GM21576 (cell line): ENCODE results near the gene PRKG1.
"Not testable (repeated sequence)": the region's sequence is repeated elsewhere in the genome, so short reads cannot be mapped to it uniquely, and the experiment has no call there.

Source experiments
- ATAC-seq: cut with Tn5 transposase; IDR thresholded peaks from one replicate; pipeline ENCODE4 v1.9.1; 2021; ENCODE audit warnings: mild to moderate bottlenecking, moderate library complexity; ENCODE audit not compliant: unreplicated experiment

PRKG1 gene

DNA sequence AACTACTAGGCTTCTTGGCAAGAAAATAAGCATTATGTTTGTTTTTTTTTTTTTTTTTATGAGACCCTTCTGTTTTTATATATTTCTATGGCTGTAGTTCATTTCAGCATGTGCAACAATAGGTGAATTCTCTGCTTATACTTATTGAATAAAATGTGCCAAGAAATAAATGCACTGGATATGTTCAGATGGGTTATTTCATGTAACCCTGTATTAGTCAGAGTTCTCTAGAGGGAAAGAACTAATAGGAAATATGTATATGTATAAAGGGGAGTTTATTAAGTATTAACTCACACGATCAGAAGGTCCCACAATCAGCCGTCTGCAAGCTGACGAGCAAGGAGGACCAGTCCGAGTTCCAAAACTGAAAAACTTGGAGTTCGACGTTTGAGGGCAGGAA is 332.3 kb downstream of the PRKG1 start:
- ATAC-seq, result no peak

DNA sequence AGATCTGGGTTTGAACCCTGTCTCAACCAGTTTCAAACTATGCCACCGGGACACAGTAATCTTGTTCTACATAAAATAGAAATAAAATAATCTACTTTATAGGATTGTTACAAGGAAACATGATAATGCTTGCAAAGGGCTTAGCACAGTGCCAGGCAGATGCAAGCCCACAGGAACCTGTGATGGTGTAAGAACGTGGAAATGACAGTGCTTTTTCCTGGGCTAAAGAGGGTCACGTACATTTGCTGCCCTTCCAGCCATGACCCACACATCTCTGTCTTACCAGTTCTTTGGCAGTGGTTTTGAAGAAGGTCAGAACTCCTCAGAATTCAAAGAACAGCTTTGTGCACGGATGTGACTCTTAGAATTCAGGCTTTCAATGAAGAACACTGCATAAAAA is 342.2 kb downstream of the PRKG1 start:
- no peak for ATAC-seq

GRCh38 chr10:51419196-51420093 is 345.2 kb downstream of the PRKG1 start:
- no peak for ATAC-seq

- no peak for ATAC-seq
These were observed 347.6 kb downstream of the PRKG1 start for GRCh38 chr10:51421853-51422252.

- peak; percentile 79 for ATAC-seq
These were observed 348.2 kb downstream of the PRKG1 start for GRCh38 chr10:51422311-51423120.

GRCh38 chr10:51423121-51423452 is 348.8 kb downstream of the PRKG1 start:
- no peak for ATAC-seq

- no peak for ATAC-seq
These were observed 351.1 kb downstream of the PRKG1 start for GRCh38 chr10:51425431-51425830.

DNA sequence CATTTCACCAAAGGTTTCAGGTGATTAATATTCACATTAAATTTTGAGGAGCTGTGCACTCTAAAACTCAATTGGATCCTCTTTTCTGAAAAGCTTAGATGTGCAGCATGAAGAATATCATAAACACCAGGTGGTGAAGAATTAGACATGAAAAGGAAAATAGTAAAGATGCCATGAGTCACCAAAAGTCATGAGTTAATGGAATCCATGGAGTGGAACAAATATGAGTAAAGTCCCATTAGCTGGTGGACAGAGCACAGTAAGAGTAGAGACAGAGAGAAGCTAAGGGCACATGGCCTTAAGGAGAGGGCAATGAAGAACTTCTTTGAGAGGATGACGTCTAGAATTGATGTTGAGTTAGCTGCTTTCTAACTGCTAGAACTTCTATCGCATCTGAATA is 353.5 kb downstream of the PRKG1 start:
- ATAC-seq, result no peak

DNA sequence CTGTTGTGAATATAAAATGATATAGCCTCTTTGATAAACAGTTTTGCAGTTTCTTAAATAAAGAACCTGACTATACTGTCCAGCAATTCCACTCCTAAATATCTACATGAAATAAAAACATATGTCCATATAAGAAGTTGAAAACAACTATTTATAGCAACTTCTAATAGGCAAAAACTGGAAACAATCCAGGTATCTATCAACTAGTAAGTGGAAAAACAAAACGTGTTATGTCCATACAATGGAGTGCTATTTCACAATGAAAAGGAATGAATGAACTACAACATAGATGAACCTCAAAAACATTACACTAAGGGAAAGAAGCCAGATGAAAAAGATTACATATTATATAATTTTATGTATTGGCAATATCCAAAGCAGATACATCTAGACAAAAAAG is 356.2 kb downstream of the PRKG1 start:
- no peak for ATAC-seq

GRCh38 chr10:51433949-51434475 is 359.7 kb downstream of the PRKG1 start:
- no peak for ATAC-seq

- no peak for ATAC-seq
These were observed 362.5 kb downstream of the PRKG1 start for GRCh38 chr10:51436805-51437204.

DNA sequence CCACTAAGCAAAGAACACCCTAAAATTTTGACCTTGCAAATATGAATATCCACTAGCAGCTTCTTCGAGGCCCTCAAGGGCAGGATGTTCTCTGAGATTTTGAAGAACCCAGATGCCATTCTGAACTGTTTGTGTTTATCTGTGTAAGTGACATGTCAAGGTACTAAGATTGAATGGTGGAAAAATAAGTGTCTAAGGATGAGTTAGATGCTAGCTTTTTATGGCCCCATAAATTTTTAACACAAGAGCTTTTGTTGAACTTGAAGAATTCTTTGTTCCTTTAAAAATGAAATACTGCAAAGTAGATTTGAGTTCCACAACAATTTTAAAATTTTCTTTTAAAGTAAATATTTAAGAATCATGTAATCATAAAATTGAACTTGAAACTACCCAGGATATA is 365.4 kb downstream of the PRKG1 start:
- ATAC-seq, result no peak

GRCh38 chr10:51445588-51445987 is 371.3 kb downstream of the PRKG1 start:
- ATAC-seq, result no peak

DNA sequence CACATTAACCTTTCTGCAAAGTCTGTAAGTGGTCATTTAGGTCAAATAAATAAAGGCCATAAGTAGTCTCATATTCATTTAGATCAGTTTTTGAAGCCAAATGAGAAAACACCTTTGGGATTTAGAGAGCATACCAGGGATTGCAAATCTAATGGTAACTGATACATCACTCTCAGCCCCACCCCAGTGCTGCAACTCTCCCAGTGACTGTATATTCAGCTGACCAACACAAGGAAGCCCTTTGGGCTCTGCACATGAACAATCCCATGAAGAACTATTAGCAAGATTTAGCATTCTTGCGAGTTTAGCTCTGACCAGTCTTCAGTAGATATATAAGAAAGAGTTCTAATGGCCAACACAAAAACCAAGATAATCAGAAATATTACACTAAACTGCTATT is 372.8 kb downstream of the PRKG1 start:
- no peak for ATAC-seq

DNA sequence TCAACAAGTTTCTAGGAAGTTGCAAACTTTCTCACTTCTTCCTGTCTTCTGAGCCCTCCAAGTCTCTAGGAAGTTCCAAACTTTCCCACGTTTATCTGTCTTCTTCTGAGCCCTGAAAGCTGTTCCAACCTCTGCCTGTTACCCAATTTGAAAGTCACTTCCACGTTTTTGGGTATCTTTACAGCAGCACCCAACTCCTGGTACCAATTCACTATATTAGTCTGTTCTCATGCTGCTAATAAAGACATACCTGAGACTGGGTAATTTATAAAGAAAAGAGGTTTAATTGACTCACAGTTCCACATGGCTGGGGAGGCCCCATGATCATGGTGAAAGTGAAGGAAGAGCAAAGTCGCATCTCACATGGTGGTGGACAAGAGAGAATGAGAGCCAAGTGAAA is 381.5 kb downstream of the PRKG1 start:
- ATAC-seq, result not testable (repeated sequence)

GRCh38 chr10:51459476-51459875 is 385.2 kb downstream of the PRKG1 start:
- no peak for ATAC-seq

- ATAC-seq, result no peak
These were observed 387.9 kb downstream of the PRKG1 start for GRCh38 chr10:51462076-51462779.

GRCh38 chr10:51468424-51468823 is 394.1 kb downstream of the PRKG1 start:
- no peak for ATAC-seq

DNA sequence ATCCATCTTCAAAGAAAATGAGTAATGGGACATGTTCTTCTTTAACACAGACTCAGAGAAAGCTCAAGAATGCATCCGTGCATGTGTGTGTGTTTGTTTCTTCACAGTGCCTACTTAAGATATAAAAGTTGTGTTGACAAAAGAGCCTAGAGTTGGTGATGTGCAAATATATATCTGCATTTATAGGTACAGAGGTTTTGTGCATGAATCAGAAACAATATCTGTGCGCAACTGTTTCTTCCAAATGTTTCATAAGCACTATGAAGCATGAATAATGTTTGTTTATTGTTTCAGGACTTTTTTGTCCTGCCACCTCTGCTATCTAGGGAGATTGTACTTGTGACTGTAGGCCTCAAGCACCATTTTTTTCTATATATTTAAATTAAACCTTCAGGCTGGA is 395.4 kb downstream of the PRKG1 start:
- ATAC-seq, result no peak

- no peak for ATAC-seq
These were observed 397.0 kb downstream of the PRKG1 start for GRCh38 chr10:51471271-51471670.

DNA sequence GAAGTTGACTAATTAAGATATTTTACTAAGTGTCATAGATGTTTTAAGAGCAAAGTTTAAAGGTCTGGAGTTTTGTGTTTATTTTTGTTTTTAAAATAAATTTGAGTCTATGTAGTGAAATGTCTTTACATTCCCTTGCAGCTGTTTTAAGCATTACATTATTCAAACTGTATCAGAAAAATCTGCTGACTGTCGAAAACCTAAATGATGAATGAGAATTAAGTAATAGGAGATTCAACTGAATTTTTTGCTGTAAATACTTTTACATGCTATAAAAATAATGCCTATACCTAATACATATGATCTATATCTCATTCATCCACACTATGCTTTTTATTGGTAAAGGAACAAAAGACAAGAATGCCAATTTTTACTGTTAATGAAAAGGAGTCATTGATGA is 397.9 kb downstream of the PRKG1 start:
- no peak for ATAC-seq
